Measurements from ENCODE around the gene HGFAC.
"Not testable (repeated sequence)": the region's sequence is repeated elsewhere in the genome, so short reads cannot be mapped to it uniquely, and the experiment has no call there.

HGFAC gene

DNA sequence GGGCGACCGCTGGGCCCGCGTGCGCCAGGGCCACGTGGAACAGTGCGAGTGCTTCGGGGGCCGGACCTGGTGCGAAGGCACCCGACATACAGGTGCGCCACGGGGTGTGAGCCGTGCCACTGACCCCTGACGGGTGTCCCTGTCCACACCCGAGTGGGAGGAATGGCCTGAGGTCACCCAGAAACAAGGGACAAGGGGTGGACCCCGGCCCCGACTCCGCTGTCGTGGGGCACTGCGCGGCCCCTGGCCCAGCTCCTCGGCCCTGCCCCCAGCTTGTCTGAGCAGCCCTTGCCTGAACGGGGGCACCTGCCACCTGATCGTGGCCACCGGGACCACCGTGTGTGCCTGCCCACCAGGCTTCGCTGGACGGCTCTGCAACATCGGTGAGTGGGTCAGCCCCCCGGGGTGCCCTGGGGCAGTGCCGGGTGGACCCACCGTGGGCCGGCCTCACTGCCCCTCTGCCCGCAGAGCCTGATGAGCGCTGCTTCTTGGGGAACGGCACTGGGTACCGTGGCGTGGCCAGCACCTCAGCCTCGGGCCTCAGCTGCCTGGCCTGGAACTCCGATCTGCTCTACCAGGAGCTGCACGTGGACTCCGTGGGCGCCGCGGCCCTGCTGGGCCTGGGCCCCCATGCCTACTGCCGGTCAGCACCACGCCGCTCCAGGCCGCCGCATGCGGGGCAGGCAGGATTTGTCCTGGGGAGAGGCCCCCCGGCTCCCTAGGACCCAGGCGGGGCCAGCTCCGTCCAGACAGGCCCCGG lies 2.8 kb downstream of the HGFAC start:
- DNase-seq = no peak

- DNase-seq = no peak
Measured at GRCh38 chr4:3445111-3445820, 3.5 kb downstream of the HGFAC start.

DNA sequence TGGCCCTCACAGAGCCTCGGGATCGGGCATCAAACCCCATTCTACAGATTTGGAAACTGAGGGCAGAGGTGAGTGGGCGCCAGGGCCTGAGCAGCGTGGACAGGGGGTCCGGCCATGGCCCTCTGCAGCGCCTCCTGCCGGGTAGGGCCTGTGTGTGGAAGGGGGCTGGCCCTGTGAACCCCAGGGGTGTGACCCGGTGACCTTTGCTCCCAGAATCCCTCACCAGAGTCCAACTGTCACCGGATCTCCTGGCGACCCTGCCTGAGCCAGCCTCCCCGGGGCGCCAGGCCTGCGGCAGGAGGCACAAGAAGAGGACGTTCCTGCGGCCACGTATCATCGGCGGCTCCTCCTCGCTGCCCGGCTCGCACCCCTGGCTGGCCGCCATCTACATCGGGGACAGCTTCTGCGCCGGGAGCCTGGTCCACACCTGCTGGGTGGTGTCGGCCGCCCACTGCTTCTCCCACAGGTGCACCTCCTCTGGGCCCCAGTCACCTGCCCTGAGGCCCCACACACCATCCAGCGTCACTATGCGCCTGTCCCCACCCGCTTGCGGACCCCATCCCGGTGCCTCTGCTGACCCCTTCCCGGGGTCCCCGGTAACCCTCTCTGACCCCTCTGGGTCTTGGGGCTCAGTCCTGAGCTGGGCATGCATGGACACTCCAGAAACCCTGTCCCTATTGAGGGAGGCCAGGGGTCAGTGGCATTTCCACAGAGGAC lies 4.2 kb downstream of the HGFAC start:
- DNase-seq = no peak

GRCh38 chr4:3446631-3447320 lies 5.0 kb downstream of the HGFAC start:
- no peak for DNase-seq

GRCh38 chr4:3447431-3448395 lies 5.9 kb downstream of the HGFAC start:
- DNase-seq = no peak

GRCh38 chr4:3449047-3449573 lies 7.3 kb downstream of the HGFAC start:
- no peak for DNase-seq

DNA sequence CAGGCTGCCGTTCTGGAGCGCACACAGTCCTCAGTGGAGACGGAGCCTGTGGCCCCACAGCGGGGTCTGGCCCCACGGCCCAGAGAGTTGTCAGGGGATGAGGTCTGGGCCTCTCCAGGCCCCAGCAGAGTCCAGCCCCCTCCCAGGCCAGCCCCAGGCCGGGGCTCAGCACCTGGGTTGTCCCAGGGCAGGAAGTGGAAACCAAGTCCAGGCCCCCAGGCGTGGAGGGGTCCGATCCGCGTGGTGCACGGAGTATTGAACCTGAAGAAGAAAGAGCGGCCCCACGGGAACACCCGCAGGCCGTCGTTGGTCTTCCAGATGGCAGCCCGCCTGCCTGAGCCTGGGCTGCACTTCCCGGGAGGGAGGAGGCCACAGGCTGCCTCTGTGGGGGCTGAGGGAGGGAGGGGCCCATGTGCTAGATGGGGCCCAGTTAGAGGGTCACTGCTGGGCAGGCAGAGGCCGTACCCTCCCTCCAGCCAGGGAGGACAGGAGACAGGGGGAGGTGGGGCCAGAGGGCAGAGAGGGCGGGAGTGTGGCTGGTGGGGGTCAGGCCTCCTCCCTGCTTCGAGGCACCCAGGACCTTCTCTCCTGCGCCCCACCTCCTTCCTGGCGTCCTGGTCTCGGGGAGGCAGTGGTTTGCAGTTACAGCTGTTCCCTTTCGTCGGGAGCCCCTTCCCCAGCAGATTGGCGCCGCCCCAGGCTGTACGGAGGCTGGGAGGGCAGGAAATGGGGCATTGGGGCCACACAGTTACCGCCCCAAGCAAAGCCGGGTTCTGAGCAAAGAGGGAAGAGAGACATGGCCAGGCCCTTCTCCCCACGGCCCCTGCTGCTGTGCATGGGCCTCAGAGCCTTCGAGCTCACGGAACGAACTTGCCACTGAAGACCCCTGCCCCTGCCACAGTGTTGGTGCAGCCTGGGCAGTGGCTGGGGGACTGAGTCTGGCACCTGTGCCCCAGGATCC lies 8.1 kb downstream of the HGFAC start:
- DNase-seq = no peak

- no peak for DNase-seq
Measured at GRCh38 chr4:3450643-3451042, 8.9 kb downstream of the HGFAC start.

- DNase-seq = no peak
Measured at GRCh38 chr4:3451956-3452355, 10.2 kb downstream of the HGFAC start.

- DNase-seq = no peak
Measured at GRCh38 chr4:3452376-3452775, 10.6 kb downstream of the HGFAC start.

GRCh38 chr4:3455596-3455995 lies 13.8 kb downstream of the HGFAC start:
- not testable (repeated sequence) for DNase-seq

GRCh38 chr4:3458371-3458770 lies 16.6 kb downstream of the HGFAC start:
- no peak for DNase-seq

GRCh38 chr4:3459156-3459555 lies 17.4 kb downstream of the HGFAC start:
- DNase-seq = not testable (repeated sequence)

DNA sequence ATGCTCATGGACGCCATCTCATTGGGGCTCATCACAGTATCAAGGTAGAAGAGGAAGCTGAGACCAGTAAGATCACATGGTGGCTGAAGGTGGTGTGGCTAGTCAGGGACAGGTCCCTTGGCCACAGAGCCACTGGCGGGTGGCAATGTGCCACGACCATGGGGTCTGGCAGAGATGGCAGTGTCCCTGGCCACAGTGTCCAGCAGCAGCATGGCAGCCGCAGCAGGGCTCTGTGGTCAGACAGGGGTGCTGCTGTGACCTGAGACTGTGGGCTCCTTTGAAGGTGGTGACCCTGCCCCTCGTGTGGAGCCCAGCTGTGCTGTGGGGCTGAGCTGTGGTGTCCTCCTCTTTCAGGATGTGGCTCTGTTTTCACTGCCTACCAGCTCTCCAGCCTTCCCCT lies 19.2 kb downstream of the HGFAC start:
- DNase-seq = no peak

GRCh38 chr4:3461515-3462291 lies 19.9 kb downstream of the HGFAC start:
- no peak for DNase-seq

DNA sequence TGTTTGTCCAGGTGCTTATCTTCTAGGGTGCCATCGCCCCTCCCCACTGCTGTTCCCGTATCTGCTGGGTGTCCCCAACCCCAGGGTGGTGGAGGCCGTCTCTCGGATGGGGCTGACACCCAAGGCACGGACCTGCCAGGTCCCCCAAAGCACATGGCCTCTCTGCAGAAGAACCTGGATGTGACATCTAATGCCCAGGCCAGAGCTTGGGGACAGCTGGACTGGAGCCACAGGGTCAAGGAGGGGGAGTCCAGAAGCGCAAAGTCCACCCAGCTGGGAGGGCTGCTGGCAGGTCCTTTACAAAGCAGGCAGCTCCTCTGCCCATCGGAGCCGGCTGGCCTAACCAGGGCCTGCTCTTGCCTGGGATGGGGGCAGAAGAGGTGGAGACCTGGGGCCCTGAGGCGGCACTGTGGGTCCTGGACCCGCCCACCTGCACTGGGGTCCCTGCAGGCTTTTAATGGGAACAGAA lies 20.6 kb downstream of the HGFAC start:
- DNase-seq = no peak

GRCh38 chr4:3462790-3463415 lies 21.1 kb downstream of the HGFAC start, which contains the start of gene DOK7:
TSS of gene DOK7 (plus strand) at chr4:3463306. CDS start at chr4:3463376, 70 bp downstream.
- DNase-seq = no peak

DNA sequence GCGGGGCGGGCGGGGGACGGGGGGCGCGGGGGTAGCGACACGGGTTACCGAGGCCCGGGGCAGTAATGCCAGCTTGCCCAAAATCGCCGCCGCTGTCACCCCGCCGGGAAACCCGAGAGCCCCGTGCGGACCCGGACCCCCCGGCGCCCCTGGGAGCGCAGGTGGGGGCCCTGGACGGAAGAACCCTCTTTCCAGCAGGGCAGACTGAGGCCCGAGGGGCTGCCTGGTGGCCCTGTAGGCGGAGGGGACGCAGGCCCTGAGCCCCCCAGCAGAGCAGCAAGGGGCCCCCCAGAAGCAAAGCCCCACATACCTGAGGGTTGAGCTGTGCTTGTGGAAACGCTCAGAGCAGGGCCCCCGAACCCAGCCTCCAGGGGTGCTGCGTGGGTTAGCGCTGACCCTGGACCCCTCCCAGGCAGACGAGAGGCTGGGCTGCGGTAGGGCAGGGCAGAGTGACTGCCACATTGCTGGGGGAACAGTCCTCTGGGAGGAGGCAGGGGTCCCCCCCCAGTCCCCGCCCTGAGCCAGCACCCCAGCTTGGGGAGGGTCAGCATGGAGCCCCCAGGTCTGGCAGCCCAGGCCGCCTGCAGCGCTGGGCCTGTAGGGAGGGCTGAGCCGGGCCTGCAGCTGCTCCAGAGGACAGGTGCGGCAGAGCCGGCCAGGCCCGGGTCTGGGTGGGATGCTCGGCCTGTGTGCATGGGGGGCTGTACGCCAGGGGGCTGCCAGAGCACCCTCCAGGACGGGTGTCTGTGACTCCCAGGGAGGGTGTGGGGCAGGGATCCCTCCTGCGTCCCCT lies 22.0 kb downstream of the HGFAC start:
- no peak for DNase-seq

All from CD4-positive, alpha-beta T cell treated with Interleukin-6 for 4 hours (primary cell).